ENCODE results near the gene MCFD2. TPM values are rescaled to one million over a fixed set of nuclear protein-coding genes. Genes with fewer than 3 reads are reported as not detected.

The MCFD2 gene
- total and polyA plus RNA-seq, 4 donors = 50.1 to 165 (median 87.5) TPM

GRCh38 chr2:46900381-46900780, 15.2 kb downstream of the MCFD2 start:
- no peak for DNase-seq
- intact Hi-C loops (cut with DNase I) = no loop called here
- 70 to 82% methylated on average over 3 of the region's 3 CpGs for WGBS, 2 donors
- no peaks in the 10 kb centered on the region for H3K27me3 ChIP-seq (ENCODE audit: control insufficient read depth in 1 of 2, insufficient read depth in 2 of 2, low read length in 1 of 2)
- H3K4me3 ChIP-seq (ENCODE audit: low read length in 2 of 2) = no peak overlapping the region
- ATAC-seq (ENCODE audit: low FRiP score) = no peak
- no peaks in the 10 kb centered on the region for H3K9me3 ChIP-seq (ENCODE audit: control insufficient read depth, low read length)
- no peak overlapping the region for H3K27ac ChIP-seq (ENCODE audit: low read depth in 1 of 2, low read length in 2 of 2)
- H3K36me3 ChIP-seq (ENCODE audit: control insufficient read depth in 1 of 2, insufficient read depth in 2 of 2, low read length in 1 of 2) = no peaks in the 10 kb centered on the region
- no peaks in the 10 kb centered on the region for H3K4me1 ChIP-seq (ENCODE audit: control insufficient read depth in 1 of 2, insufficient read depth in 2 of 2, low read length in 2 of 2)

GRCh38 chr2:46899053-46899452, 16.6 kb downstream of the MCFD2 start:
- 87 to 91% methylated on average over 17 of the region's 17 CpGs for WGBS, 2 donors
- Histone ChIP-seq H3K9me3 (ENCODE audit: control insufficient read depth, low read length) (no peaks in the 10 kb centered on the region), H3K36me3 (ENCODE audit: control insufficient read depth in 1 of 2, insufficient read depth in 2 of 2, low read length in 1 of 2) (no peaks in the 10 kb centered on the region), H3K4me3 (ENCODE audit: low read length in 2 of 2) (no peak overlapping the region), H3K4me1 (ENCODE audit: control insufficient read depth in 1 of 2, insufficient read depth in 2 of 2, low read length in 2 of 2) (no peaks in the 10 kb centered on the region), H3K27me3 (ENCODE audit: control insufficient read depth in 1 of 2, insufficient read depth in 2 of 2, low read length in 1 of 2) (no peaks in the 10 kb centered on the region), H3K27ac (ENCODE audit: low read depth in 1 of 2, low read length in 2 of 2) (no peak overlapping the region)
- DNase-seq = no peak
- intact Hi-C loops (cut with DNase I) = no loop called here
- no peak for ATAC-seq (ENCODE audit: low FRiP score)

- ATAC-seq (ENCODE audit: low FRiP score) (no peak), DNase-seq (no peak)
- Histone ChIP-seq H3K4me1 (ENCODE audit: control insufficient read depth in 1 of 2, insufficient read depth in 2 of 2, low read length in 2 of 2) (no peaks in the 10 kb centered on the region), H3K9me3 (ENCODE audit: control insufficient read depth, low read length) (no peaks in the 10 kb centered on the region), H3K36me3 (ENCODE audit: control insufficient read depth in 1 of 2, insufficient read depth in 2 of 2, low read length in 1 of 2) (no peaks in the 10 kb centered on the region), H3K27ac (ENCODE audit: low read depth in 1 of 2, low read length in 2 of 2) (no peak overlapping the region), H3K27me3 (ENCODE audit: control insufficient read depth in 1 of 2, insufficient read depth in 2 of 2, low read length in 1 of 2) (no peaks in the 10 kb centered on the region), H3K4me3 (ENCODE audit: low read length in 2 of 2) (no peak overlapping the region)
- intact Hi-C loops (cut with DNase I) = no loop called here
- WGBS, 2 donors = 85% methylated on average over 5 of the region's 5 CpGs
These were observed 17.6 kb downstream of the MCFD2 start for GRCh38 chr2:46898024-46898423.

GRCh38 chr2:46893269-46893939, 22.2 kb downstream of the MCFD2 start:
- intact Hi-C loops (cut with DNase I) = no loop called here
- Histone ChIP-seq H3K27ac (ENCODE audit: low read depth in 1 of 2, low read length in 2 of 2) (no peak overlapping the region), H3K9me3 (ENCODE audit: control insufficient read depth, low read length) (no peaks in the 10 kb centered on the region), H3K27me3 (ENCODE audit: control insufficient read depth in 1 of 2, insufficient read depth in 2 of 2, low read length in 1 of 2) (no peaks in the 10 kb centered on the region), H3K4me3 (ENCODE audit: low read length in 2 of 2) (no peak overlapping the region), H3K36me3 (ENCODE audit: control insufficient read depth in 1 of 2, insufficient read depth in 2 of 2, low read length in 1 of 2) (no peaks in the 10 kb centered on the region), H3K4me1 (ENCODE audit: control insufficient read depth in 1 of 2, insufficient read depth in 2 of 2, low read length in 2 of 2) (no peaks in the 10 kb centered on the region)
- 77 to 85% methylated on average over 3 of the region's 3 CpGs for WGBS, 2 donors
- DNase-seq = no peak
- ATAC-seq (ENCODE audit: low FRiP score) = no peak

GRCh38 chr2:46891956-46892553, 23.6 kb downstream of the MCFD2 start:
- Histone ChIP-seq H3K27me3 (ENCODE audit: control insufficient read depth in 1 of 2, insufficient read depth in 2 of 2, low read length in 1 of 2) (no peaks in the 10 kb centered on the region), H3K27ac (ENCODE audit: low read depth in 1 of 2, low read length in 2 of 2) (no peak overlapping the region), H3K36me3 (ENCODE audit: control insufficient read depth in 1 of 2, insufficient read depth in 2 of 2, low read length in 1 of 2) (no peaks in the 10 kb centered on the region), H3K4me3 (ENCODE audit: low read length in 2 of 2) (no peak overlapping the region), H3K4me1 (ENCODE audit: control insufficient read depth in 1 of 2, insufficient read depth in 2 of 2, low read length in 2 of 2) (no peaks in the 10 kb centered on the region), H3K9me3 (ENCODE audit: control insufficient read depth, low read length) (no peaks in the 10 kb centered on the region)
- intact Hi-C loops (cut with DNase I) = no loop called here
- WGBS, 2 donors = 77 to 84% methylated on average over 8 of the region's 8 CpGs
- peak in 1 of 2 donors; percentile 71 for DNase-seq
- no peak for ATAC-seq (ENCODE audit: low FRiP score)

- H3K27me3 ChIP-seq (ENCODE audit: control insufficient read depth in 1 of 2, insufficient read depth in 2 of 2, low read length in 1 of 2) = no peaks in the 10 kb centered on the region
- no peak overlapping the region for H3K4me3 ChIP-seq (ENCODE audit: low read length in 2 of 2)
- H3K36me3 ChIP-seq (ENCODE audit: control insufficient read depth in 1 of 2, insufficient read depth in 2 of 2, low read length in 1 of 2) = no peaks in the 10 kb centered on the region
- H3K4me1 ChIP-seq (ENCODE audit: control insufficient read depth in 1 of 2, insufficient read depth in 2 of 2, low read length in 2 of 2) = no peaks in the 10 kb centered on the region
- no peak for DNase-seq
- intact Hi-C loops (cut with DNase I) = loop anchor here (2.0 to 5.0 kb wide), 2 partner anchors 236 to 256 kb away; no protein-coding TSS in a partner anchor
- no peak overlapping the region for H3K27ac ChIP-seq (ENCODE audit: low read depth in 1 of 2, low read length in 2 of 2)
- WGBS, 2 donors = 74% methylated on average over 11 of the region's 11 CpGs
- ATAC-seq (ENCODE audit: low FRiP score) = no peak
- H3K9me3 ChIP-seq (ENCODE audit: control insufficient read depth, low read length) = no peaks in the 10 kb centered on the region
These were observed 27.1 kb downstream of the MCFD2 start for GRCh38 chr2:46888421-46888952.

- Histone ChIP-seq H3K27me3 (ENCODE audit: control insufficient read depth in 1 of 2, insufficient read depth in 2 of 2, low read length in 1 of 2) (no peaks in the 10 kb centered on the region), H3K4me1 (ENCODE audit: control insufficient read depth in 1 of 2, insufficient read depth in 2 of 2, low read length in 2 of 2) (no peaks in the 10 kb centered on the region), H3K27ac (ENCODE audit: low read depth in 1 of 2, low read length in 2 of 2) (no peak overlapping the region), H3K4me3 (ENCODE audit: low read length in 2 of 2) (no peak overlapping the region), H3K36me3 (ENCODE audit: control insufficient read depth in 1 of 2, insufficient read depth in 2 of 2, low read length in 1 of 2) (no peaks in the 10 kb centered on the region), H3K9me3 (ENCODE audit: control insufficient read depth, low read length) (no peaks in the 10 kb centered on the region)
- DNase-seq (no peak), ATAC-seq (ENCODE audit: low FRiP score) (no peak)
- intact Hi-C loops (cut with DNase I) = loop anchor here in 1 of 2 donors (5.0 kb wide), 1 partner anchor 235 kb away; no protein-coding TSS in a partner anchor
- 96 to 100% methylated on average over 2 of the region's 2 CpGs for WGBS, 2 donors
These were observed 28.3 kb downstream of the MCFD2 start for GRCh38 chr2:46887028-46887885.

GRCh38 chr2:46886268-46887027, 29.2 kb downstream of the MCFD2 start:
- Histone ChIP-seq H3K27me3 (ENCODE audit: control insufficient read depth in 1 of 2, insufficient read depth in 2 of 2, low read length in 1 of 2) (no peaks in the 10 kb centered on the region), H3K36me3 (ENCODE audit: control insufficient read depth in 1 of 2, insufficient read depth in 2 of 2, low read length in 1 of 2) (no peaks in the 10 kb centered on the region), H3K4me3 (ENCODE audit: low read length in 2 of 2) (no peak overlapping the region), H3K4me1 (ENCODE audit: control insufficient read depth in 1 of 2, insufficient read depth in 2 of 2, low read length in 2 of 2) (no peaks in the 10 kb centered on the region), H3K9me3 (ENCODE audit: control insufficient read depth, low read length) (no peaks in the 10 kb centered on the region), H3K27ac (ENCODE audit: low read depth in 1 of 2, low read length in 2 of 2) (no peak overlapping the region)
- WGBS, 2 donors = 94 to 95% methylated on average over 6 of the region's 6 CpGs
- DNase-seq = no peak
- ATAC-seq (ENCODE audit: low FRiP score) = no peak
- intact Hi-C loops (cut with DNase I) = loop anchor here in 1 of 2 donors (5.0 kb wide), 1 partner anchor 234 kb away; no protein-coding TSS in a partner anchor

Data from aorta (tissue), 5 donors.